ENCODE measurements around the gene UGT1A9. TPM values are rescaled to one million over a fixed set of nuclear protein-coding genes. Genes with fewer than 3 reads are reported as not detected.
A peak's percentile ranks its signal among the peaks of the same experiment; 100 is the strongest.

Gene UGT1A9
- total RNA-seq, 2 donors from 2014 or later, result not detected

GRCh38 chr2:233818639-233819621 lies 147.2 kb downstream of the UGT1A9 start:
- DNase-seq (peak in 1 of 4 donors; percentile 5), ATAC-seq (no peak)
- Histone ChIP-seq H3K27me3 (no peaks in the 10 kb centered on the region), H3K27ac (no peak overlapping the region), H3K4me3 (no peak overlapping the region), H3K9me3 (no peaks in the 10 kb centered on the region), H3K4me1 (no peaks in the 10 kb centered on the region), H3K36me3 (replicated peaks in 1 of 2; ENCODE audit: insufficient read depth in 1 of 2, low read depth in 2 of 2) (no peaks in the 10 kb centered on the region)
- intact Hi-C loops (cut with DNase I), result no loop called here
- 62 to 66% methylated on average over 10 to 17 of the region's 17 CpGs for WGBS, 2 donors
- TF ChIP-seq POLR2A (IDR thresholded peaks at IDR 0.05), result no peak
- TF ChIP-seq CTCF (IDR thresholded peaks at IDR 0.05), result no peak

GRCh38 chr2:233819884-233820773 lies 148.4 kb downstream of the UGT1A9 start:
- Histone ChIP-seq H3K4me1 (no peaks in the 10 kb centered on the region), H3K9me3 (no peaks in the 10 kb centered on the region), H3K27ac (no peak overlapping the region), H3K36me3 (replicated peaks in 1 of 2; ENCODE audit: insufficient read depth in 1 of 2, low read depth in 2 of 2) (no peaks in the 10 kb centered on the region), H3K4me3 (no peak overlapping the region), H3K27me3 (no peaks in the 10 kb centered on the region)
- intact Hi-C loops (cut with DNase I), result no loop called here
- WGBS, 2 donors, result 70 to 80% methylated on average over 3 to 16 of the region's 18 CpGs
- ATAC-seq (no peak), DNase-seq (peak in 2 of 4 donors; percentile 4 to 5)
- TF ChIP-seq POLR2A (IDR thresholded peaks at IDR 0.05) (no peak), CTCF (IDR thresholded peaks at IDR 0.05) (no peak)

GRCh38 chr2:233820774-233821105 lies 149.0 kb downstream of the UGT1A9 start:
- Histone ChIP-seq H3K4me3 (no peak overlapping the region), H3K9me3 (no peaks in the 10 kb centered on the region), H3K4me1 (no peaks in the 10 kb centered on the region), H3K27me3 (no peaks in the 10 kb centered on the region), H3K36me3 (replicated peaks in 1 of 2; ENCODE audit: insufficient read depth in 1 of 2, low read depth in 2 of 2) (no peaks in the 10 kb centered on the region), H3K27ac (no peak overlapping the region)
- TF ChIP-seq POLR2A (IDR thresholded peaks at IDR 0.05) (no peak), CTCF (IDR thresholded peaks at IDR 0.05) (no peak)
- DNase-seq, result no peak
- intact Hi-C loops (cut with DNase I), result no loop called here
- ATAC-seq, result no peak
- WGBS, 2 donors, result 77 to 80% methylated on average over 6 of the region's 6 CpGs

GRCh38 chr2:233821196-233821595 lies 149.5 kb downstream of the UGT1A9 start:
- H3K27ac ChIP-seq, result no peak overlapping the region
- H3K4me1 ChIP-seq, result no peaks in the 10 kb centered on the region
- no peaks in the 10 kb centered on the region for H3K27me3 ChIP-seq
- intact Hi-C loops (cut with DNase I), result no loop called here
- no peak for TF ChIP-seq CTCF (IDR thresholded peaks at IDR 0.05)
- TF ChIP-seq POLR2A (IDR thresholded peaks at IDR 0.05), result no peak
- H3K36me3 ChIP-seq (replicated peaks in 1 of 2; ENCODE audit: insufficient read depth in 1 of 2, low read depth in 2 of 2), result no peaks in the 10 kb centered on the region
- H3K9me3 ChIP-seq, result no peaks in the 10 kb centered on the region
- H3K4me3 ChIP-seq, result no peak overlapping the region
- WGBS, 2 donors, result 83 to 90% methylated on average over 3 of the region's 3 CpGs
- DNase-seq (no peak), ATAC-seq (no peak)
